Measurements from ENCODE around the gene UGT2A3.
"Not testable (repeated sequence)": the region's sequence is repeated elsewhere in the genome, so short reads cannot be mapped to it uniquely, and the experiment has no call there.

The UGT2A3 gene

DNA sequence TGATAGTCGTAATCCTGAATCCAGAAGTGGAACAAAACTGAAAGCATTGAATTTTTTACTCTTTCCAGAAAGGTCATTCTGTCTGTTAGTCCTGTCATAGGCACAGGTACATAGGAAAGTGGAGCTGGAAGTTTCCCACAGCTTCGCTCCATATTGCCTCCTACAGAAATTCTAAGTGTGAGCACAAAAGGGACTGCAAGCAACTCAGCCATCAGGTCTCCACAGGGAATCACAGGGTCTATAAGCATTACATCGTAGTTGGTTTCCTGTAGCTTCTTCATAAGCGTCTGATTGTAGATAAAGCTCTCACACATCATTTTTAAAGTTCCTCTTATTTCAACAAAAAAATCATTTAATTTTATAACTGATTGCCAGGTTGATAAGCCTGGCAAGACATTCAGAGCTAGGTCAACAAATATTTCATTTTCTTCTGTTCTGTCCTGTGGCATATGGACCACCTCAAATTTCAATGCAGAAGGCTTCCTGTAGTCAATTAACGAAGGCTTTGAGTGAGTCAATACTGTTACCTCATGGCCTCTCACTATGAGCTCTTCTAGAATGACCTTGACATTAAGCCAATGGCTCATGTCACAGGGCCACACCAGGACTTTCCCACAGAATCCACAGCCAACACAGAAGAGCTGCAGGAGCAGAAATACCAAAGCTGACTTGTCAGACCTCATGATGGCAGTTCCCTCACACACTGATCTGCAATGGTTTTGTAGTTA, at the start of gene UGT2A3:
Gene UGT2A3 (minus strand): TSS at position 727 of the 728 bp plus-strand sequence. CDS start 44 bp downstream, at position 683.
- DNase-seq = no peak

DNA sequence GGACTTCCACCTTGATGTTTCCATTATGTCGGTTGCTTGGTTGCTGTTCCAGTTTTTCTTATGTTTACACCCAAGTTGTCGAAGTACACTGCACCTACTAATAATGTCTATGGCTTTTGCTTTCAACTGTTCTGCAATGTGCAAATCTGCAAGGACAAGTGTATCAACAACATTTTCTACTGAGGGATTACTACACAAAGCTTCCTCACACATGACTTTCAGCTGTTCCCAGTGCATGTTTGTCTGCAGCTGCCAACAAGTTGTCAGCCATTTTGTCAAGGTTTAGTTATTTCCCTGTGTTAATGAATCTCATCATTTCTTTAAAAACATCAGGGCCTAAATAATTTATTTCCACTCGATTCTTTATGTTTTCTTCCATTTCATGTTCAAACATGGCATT, 45.4 kb upstream of the UGT2A3 start:
- DNase-seq = no peak

DNA sequence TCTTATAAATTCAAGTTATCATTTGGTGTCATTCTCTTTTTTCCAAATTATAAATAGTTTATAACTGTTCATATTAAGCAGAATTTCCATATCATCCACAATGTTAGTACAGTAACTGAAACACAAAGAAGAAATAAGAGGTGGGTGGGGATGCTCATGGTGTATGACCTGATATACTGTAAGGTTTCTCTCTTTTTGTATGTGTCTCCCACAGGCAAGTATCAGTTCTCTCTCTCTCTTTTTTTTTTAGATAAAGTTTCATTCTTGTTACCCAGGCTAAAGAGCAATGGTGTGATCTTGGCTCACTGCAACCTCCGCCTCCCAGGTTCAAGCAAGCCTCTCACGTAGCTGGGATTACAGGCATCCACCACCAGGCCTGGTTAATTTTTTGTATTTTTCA, 43.7 kb upstream of the UGT2A3 start:
- DNase-seq = no peak

DNA sequence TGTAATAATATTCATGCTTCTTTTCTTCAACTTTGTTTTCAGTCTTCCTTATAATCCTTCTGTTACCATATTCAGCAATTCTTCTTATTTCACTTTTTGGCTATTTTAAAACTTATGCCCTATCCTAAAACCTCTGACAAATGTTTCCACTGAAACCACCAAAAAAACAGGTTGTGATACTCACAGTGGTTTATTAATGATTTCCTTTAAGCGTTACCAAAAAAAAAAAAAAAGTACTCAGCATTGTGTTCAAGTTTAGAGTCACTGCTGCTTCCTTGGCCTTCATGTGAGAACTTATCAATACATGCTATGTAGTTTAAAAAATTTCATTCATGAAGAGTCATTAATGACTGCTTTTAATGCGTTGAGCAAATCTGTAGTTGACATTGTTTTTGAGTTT, 35.4 kb upstream of the UGT2A3 start:
- DNase-seq = no peak

DNA sequence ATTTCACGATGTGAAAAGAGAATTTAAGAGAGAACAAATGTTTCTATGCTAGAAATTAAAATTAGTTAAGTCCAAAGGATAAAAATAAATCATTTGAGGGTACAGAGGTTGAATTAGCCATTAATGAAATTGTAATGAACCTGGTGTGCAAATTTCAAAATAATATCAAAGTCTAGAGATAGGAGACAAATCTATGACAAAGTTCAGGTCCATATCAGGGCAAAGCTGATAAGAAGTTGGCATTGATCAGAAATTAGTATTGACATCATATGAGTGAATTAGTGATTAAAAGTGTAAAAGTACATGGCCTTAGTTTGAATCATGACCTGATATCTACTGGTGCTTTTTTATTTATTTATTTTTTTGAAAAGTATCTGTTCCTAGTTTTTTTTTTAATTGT, 33.8 kb upstream of the UGT2A3 start:
- DNase-seq = no peak

DNA sequence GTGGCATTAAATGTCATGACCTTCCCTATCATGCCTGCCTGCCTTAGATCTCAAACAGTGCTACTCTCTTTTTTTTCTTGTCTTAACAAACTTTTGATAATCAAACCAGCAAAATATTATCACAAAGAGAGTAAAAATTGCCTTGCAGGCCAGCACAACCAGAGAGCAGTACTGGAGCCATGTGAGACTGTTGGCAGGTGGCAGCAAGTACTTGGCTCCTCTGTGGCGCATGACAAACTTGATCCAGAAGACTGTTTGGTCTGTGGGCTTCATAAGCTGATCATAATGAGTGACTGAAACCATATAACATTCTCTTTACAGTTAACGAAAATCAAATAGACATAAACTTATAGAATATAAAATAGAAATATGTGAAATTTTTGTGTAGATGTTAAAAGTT, 33.3 kb upstream of the UGT2A3 start:
- DNase-seq = no peak

DNA sequence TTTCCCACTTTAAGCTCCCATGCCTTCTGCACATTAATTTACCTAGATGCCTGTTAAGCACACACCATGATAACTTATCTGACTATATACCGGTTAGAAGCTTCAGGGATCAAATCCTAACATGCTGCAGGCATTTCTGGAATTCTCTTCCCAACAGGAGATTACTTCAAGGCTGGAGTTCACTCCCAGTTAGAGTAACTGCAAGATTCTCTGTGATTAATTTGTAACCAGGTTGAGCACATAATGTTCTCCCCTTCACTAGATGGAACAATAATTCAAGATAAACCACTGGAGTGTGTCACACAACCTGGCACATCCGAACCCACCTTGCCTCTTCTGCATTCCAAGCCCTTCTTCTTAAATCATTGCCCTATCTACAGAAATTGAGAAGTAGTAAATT, 11.8 kb upstream of the UGT2A3 start:
- DNase-seq = no peak

DNA sequence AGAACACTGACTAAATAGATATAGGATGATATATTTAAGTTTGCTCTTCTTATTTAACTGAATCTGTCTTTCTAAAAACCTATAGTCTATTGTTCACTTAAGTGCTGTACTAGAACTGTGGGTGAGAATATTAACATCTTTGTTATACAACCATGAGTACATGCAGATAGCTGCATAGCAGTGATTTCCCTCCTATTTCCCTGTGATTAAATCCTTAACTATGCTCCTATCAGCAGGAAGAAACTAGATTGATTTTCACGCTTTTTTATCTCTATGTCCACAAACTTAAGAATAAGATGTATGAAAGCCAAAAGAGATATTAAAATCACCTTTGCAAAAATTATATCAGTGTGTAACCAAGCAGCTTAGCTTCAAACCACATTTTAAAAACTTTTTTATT, 11.3 kb upstream of the UGT2A3 start:
- DNase-seq = no peak

DNA sequence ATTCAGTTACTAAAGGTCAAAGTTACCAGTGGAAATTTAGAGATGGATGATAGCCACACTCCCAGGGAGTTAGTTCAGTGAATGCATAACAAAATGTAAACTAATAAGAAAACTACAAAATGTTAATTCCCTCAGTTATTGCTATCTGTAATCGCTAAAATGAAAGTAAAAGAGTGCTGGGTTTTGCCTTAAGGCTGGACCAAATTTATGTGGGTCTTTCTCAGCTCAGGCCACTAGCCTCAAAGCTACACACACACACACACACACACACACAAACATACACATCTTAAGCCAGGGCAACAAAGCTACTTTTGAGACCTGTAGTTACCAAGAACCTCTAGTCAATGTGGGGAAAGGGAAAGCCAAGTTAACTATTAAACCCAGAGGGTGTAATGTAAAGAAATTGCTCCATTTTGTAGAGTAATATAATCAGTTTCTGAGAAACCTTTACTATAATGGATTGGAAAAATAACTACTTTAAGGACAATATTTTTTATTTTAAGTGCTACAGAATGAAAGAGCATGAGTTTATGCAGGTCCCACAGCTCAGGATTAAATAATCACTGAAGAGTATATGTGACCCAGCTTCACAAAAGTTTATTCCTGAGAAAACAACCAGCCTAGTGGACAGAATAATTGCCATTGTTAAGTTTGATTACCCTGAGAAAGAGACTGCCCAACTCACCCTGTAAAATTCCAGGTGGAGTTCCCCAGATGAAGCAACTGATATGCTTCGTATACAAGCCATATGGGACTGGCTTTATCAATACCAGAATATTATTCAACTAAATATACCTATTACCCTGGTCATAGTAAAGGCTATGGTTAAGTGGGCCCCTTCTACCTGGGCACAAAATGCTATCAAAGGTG, 8.9 kb upstream of the UGT2A3 start:
- no peak for DNase-seq

DNA sequence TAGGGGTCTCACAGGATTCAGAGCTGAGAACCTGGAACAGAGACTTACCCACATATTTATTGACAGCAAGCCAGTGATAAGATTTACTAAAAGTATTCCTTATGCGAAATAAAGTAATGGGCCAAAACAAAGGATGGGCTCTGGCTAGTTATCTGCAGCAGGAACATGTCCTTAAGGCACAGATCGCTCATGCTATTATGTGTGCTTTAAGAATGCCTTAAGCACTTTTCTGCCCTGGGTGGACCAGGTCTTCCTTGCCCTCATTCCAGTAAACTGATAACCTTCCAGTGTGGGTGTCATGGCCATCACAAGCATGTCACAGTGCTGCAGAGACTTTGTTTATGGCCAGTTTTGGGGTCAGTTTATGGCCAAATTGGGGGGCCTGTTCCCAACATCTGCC, 7.5 kb upstream of the UGT2A3 start:
- DNase-seq = not testable (repeated sequence)

DNA sequence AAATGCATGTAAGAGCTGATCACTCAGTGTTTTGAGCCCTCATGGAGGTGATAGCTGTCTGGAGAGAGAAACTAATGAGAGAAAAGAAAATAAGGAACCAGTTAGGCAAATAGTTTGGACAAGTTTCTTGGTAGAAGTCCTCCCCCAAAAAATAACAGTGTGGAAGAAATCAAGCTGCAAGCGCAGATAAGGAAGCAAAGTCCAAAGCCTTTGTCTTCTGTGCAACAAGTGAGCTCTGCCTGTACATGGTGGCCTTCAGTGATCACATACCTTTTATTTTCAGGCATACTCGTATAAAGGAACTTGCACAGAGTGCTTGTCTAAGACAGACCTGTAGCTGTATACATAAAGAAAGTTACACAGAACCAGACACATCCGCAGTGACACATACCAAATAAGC, 2.5 kb upstream of the UGT2A3 start:
- no peak for DNase-seq

DNA sequence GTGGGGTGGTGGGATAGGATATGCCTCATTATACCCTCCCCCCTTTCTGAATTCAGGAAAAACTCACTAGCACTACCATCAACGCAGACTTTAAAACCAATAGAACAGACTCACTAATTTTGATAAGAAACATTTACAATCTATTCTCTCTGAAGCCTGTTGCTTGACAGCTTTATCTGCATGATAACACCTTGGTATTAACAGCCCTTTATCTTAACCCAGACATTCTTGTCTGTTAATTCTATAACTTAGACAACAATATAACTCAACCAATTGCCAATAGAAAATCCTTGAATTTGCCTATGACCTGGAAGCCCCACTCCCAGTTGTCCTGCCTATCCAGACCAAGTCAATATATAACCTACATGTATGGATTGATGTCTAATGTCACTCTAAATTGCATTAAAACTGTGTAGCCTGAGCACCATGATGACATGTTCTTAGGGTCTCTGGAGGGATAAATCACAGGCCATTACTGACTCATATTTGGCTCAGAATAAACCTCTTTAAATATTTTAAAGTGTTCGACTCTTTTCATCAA, 1.5 kb upstream of the UGT2A3 start:
- DNase-seq = no peak

DNA sequence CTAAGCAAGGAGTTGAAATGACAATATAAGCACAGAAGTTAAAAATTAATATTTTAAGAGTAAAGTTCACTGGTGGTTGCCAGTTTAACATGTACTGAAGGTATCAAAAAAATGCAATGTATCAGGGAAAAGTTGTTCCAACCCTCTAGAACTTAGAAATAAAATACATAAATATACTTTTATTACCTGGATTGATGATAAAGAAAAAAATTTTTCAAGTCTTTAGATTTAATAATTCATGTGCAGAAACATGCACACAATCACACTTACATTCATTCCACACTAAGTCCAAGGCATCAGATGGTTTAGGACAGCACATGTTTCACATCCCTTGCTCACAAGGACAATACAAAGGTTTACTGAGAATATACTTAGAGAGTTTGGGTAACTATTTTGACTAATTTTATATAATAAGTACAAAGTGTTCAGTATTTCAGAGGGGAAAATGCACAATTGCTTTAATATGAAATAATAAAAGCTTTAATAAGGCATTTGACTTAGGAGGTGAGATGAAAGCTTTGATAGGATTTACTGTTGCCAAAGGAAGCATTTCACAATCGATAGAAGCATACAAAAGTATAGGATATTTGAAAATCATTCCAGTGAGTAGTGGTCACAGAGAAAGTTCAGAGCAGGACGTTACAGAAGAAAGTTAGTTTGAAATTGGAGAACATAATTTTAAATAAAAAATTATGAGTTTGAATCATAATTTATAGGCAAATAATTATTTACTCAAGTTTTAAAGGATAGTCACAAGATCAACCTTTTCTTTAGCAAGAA, 392 bp upstream of the UGT2A3 start:
- no peak for DNase-seq

DNA sequence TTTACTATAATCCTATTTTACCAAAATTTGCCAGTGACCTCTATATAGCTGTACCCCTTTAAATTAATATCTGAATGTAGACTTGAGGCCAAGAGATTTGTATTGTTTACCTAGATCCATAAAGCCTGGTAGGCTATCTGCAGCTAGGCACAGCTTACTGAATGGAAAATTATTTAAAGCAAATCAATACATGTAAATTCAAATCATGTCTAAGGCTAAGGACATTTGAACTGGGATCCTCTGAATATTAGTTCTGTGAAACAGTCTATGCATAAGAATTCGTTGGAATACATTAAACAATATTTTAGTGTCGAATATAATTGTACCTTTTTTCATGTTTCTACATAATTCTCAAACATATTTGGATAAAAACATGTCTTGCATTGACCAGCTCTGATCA, 1.6 kb downstream of the UGT2A3 start:
- no peak for DNase-seq

DNA sequence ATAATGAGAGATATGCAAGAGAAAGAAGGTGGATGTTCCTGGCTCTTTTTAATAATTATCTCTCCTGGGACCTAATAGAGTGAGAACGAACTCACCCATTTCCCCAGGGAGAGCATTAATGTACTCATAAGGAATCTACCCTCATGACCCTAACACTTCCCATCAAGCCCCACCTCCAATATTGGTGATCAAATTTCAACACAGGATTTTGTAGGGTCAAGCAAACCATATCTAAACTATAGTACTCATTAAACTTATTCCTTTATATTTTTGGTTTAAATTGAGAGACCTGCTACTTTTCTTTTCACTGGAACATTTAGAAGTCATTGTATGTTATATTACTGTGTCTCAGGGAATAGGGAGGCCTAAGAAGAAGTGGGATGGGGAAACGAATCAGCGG, 2.6 kb downstream of the UGT2A3 start:
- DNase-seq = no peak

DNA sequence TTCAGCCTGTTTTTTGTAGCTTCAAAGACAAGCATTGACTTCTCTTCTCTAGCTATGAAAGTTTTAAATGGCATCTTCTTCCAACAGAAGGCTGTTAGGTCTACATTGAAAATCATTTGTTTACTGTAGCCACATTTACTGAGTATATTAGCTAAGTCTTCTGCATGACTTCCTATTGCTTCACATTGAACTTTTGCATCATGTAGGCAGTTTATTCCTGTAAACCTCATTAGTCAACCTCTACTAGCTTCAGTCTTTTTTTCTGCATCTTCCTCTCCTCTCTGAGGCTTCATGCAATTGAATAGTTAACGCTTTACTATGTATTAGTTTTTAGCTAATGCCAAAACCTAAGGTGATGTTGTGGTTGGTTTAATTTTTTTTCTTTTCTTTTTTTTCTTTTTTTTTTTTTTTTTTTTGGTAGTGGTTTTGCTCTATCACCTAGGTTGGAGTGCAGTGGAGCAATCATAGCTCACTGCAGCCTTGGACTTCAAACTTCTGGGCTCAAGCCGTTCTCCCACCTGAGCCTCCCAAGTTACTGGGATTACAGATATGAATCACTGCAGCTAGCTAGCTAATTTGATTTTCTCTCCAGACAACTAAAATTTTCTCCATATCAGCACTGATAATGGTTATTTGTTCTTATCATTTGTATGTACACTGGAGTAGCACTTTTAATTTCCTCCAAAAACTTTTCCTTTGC, 3.4 kb downstream of the UGT2A3 start:
- no peak for DNase-seq

DNA sequence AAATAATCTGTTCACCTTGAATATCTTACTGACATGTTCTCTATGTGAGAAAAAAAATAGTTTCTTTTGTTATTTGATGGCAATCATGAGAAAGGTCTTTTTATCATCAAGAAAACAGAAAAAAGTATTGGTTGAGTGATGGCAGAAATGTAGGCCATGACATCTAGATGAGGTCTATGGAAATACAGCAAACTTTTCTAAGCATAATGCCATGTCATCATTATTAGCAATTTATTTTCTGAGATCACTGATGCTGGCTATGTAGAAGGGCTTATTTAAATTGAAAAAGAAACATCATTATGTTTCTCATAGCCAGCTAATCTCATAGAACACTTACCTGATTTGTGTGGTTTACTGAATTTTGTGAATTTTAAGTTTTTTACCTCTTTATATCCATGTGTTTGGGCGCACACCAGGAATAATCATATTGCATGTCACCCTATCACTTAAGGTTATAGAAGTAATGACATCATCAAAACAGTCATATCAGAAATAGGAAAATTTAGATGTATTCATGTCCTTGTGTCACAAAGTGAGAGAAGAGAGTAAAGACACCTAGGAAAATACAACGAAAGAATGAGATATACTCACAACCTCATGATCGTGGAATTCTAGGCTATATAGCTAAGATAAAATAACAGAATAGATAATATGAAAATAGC, 22.4 kb downstream of the UGT2A3 start:
- no peak for DNase-seq

DNA sequence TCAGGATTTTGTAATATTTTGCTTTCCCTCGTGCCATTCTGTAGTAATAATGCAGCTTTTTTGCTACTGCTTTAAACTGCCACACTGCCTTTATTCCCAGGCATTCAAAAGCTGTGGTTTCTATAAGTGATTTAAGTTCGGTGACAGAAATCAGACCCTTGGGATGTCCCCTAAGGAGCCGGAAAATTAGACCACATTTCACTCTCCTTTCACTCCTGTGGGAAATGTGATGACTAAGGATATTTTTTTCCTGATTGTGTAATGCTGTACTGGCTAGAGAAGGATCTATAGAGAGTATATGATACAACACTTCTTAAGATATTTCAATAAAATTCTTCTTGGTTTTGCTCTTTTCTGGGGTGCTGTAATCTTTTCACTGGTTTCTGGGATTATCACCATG, 24.4 kb downstream of the UGT2A3 start:
- no peak for DNase-seq

DNA sequence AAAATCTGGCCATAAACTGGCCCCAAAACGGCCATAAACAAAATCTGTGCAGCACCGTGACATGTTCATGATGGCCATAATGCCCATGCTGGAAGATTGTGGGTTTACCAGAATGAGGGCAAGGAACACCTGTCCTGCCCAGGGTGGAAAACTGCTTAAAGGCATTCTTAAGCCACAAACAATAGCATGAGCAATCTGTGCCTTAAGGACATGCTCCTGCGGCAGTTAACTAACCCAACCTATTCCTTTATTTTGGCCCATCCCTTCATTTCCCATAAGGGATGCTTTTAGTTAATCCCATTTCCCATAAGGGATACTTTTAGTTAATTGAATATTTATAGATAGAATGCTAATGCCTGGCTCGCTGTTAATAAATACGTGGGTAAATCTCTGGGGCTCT, 29.4 kb downstream of the UGT2A3 start:
- not testable (repeated sequence) for DNase-seq

DNA sequence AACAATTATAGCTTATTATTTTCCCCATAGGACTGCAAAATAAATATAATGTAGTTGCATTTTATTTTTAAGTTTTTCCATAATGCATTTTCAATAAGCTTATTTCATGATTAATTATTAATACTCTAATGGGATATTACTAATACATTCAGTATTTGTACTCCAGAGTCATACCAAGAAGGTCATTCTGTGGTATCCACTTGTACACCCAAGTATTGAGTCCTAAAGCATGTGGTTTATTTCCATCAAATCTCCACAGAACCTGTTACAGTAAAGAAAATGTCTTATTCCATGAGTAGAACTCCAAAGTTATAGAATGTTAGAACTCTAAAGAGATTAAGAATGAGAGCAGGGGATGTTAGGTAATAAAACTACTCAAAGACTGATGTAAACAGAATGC, 30.6 kb downstream of the UGT2A3 start:
- DNase-seq = no peak

DNA sequence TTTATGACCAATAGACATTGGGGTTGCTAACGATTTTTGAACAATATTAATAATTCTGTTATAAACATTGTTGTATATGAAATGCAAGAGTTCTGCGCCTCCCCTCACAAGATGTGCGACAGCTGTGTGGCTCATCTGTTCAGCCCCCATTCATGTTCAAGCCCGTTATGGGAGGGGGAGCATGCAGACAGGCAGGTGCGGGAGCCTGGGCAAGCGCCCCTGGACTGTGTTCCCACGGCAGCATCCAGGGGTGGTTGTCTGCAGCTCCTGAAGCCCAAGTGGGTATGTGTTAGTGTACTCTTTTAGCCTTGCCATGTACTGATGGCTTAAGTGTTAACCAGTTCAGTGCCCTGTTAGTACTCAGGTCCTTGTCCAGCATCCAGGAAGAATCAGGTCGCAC, 34.6 kb downstream of the UGT2A3 start:
- DNase-seq = no peak

DNA sequence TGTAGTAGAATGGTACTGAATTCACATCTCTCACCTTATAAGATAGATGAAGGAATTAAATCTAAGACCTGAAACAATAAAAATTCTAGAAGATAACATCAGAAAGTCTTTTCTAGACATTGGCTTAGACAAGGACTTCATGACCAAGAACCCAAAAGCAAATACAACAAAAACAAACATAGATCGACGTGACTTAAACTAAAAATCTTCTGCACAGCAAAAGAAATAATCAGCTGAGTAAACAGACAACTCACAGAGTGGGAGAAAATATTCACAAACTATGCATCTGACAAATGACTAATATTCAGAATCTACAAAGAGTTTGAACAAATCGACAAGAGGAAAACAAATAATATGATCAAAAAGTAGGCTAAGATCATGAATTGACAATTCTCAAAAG, 38.8 kb downstream of the UGT2A3 start:
- DNase-seq = no peak

Measured in NCI-H2029 (cell line).